ENCODE data around the gene RAD51B. TPM values are rescaled to one million over a fixed set of nuclear protein-coding genes. Genes with fewer than 3 reads are reported as not detected.

Gene RAD51B
- total and polyA plus RNA-seq, 2 of the 13 experiments (the other 11 are each of a cell fraction or from before 2014, with no cell fraction given): 7.0 to 9.5 TPM

DNA sequence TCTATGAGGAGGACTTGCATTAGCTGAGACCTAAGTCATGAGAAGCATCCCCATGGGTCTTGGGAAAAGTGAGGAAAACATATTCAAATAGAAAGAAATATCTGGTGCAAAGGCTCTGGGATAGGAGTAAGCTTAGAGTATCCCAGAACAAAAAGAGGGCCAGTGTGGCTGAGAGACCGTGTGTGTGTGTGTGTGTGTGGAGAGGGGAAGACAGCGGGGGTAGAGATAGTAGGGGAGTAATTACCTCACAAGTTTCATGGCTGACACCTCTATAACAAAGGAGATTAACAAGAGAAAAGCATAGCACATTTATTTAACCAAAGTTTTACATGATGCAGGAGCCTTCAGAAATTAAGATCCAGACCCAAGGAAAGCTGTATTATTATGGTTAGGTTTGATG lies 440.5 kb downstream of the RAD51B start:
- TF ChIP-seq CREB1 (IDR thresholded peaks at IDR 0.05) (no peak), CREB1 (CRISPR knock-in tag; IDR thresholded peaks at IDR 0.05) (no peak), MAZ (IDR thresholded peaks at IDR 0.05; ENCODE audit: borderline replicate concordance, low read depth, low read length) (no peak), MAZ (CRISPR knock-in tag; IDR thresholded peaks at IDR 0.05; ENCODE audit: low read depth) (no peak)
- TF ChIP-seq, protein P1, sequence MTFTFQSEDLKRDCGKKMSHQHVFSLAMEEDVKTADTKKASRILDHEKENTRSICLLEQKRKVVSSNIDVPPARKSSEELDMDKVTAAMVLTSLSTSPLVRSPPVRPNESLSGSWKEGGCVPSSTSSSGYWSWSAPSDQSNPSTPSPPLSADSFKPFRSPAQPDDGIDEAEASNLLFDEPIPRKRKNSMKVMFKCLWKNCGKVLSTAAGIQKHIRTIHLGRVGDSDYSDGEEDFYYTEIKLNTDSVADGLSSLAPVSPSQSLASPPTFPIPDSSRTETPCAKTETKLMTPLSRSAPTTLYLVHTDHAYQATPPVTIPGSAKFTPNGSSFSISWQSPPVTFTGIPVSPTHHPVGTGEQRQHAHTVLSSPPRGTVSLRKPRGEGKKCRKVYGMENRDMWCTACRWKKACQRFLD (CRISPR knock-in tag; IDR thresholded peaks at IDR 0.05; ENCODE audit: borderline replicate concordance): no peak
- TF ChIP-seq, protein P2, sequence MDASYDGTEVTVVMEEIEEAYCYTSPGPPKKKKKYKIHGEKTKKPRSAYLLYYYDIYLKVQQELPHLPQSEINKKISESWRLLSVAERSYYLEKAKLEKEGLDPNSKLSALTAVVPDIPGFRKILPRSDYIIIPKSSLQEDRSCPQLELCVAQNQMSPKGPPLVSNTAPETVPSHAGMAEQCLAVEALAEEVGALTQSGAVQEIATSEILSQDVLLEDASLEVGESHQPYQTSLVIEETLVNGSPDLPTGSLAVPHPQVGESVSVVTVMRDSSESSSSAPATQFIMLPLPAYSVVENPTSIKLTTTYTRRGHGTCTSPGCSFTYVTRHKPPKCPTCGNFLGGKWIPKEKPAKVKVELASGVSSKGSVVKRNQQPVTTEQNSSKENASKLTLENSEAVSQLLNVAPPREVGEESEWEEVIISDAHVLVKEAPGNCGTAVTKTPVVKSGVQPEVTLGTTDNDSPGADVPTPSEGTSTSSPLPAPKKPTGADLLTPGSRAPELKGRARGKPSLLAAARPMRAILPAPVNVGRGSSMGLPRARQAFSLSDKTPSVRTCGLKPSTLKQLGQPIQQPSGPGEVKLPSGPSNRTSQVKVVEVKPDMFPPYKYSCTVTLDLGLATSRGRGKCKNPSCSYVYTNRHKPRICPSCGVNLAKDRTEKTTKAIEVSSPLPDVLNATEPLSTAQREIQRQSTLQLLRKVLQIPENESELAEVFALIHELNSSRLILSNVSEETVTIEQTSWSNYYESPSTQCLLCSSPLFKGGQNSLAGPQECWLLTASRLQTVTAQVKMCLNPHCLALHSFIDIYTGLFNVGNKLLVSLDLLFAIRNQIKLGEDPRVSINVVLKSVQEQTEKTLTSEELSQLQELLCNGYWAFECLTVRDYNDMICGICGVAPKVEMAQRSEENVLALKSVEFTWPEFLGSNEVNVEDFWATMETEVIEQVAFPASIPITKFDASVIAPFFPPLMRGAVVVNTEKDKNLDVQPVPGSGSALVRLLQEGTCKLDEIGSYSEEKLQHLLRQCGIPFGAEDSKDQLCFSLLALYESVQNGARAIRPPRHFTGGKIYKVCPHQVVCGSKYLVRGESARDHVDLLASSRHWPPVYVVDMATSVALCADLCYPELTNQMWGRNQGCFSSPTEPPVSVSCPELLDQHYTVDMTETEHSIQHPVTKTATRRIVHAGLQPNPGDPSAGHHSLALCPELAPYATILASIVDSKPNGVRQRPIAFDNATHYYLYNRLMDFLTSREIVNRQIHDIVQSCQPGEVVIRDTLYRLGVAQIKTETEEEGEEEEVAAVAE (CRISPR knock-in tag; IDR thresholded peaks at IDR 0.05; ENCODE audit: borderline replicate concordance): no peak
- H3K27me3 ChIP-seq (ENCODE audit: control insufficient read depth in 1 of 2, insufficient read depth in 2 of 2, low read length in 2 of 2): no peaks in the 10 kb centered on the region
- ChIA-PET POLR2A (no interaction called here), CTCF (ENCODE audit: low intra/inter-chr PET ratio, low total read pairs) (no interaction called here)
- H3K36me3 ChIP-seq (replicated peaks in 1 of 2; ENCODE audit: control insufficient read depth in 1 of 2, insufficient read depth in 2 of 2, low read length in 2 of 2): no peaks in the 10 kb centered on the region
- no peaks in the 10 kb centered on the region for H3K79me2 ChIP-seq (ENCODE audit: insufficient read depth, low read length)
- intact Hi-C loops (cut with micrococcal nuclease; ENCODE audit: unreplicated experiment) (no loop called here), in situ Hi-C loops (cut with HindIII; ENCODE audit: extremely low pct_ligation_motif_present, low pct_unique_long_range_greater_than_20kb) (no loop called here)
- DNase-seq (ENCODE audit: low spot score): no peak
- 64% methylated on average over 2 of the region's 2 CpGs for WGBS (ENCODE audit: low lambda C conversion rate)
- H3K4me3 ChIP-seq (replicated peaks in 1 of 3; ENCODE audit: insufficient read depth in 1 of 3, low read depth in 2 of 3, low read length in 3 of 3): no peak overlapping the region
- no peaks in the 10 kb centered on the region for H3K9me3 ChIP-seq (ENCODE audit: low read length)
- H3K4me2 ChIP-seq (ENCODE audit: low read depth, low read length): no peak overlapping the region
- no peaks in the 10 kb centered on the region for H4K20me1 ChIP-seq (ENCODE audit: insufficient read depth, low read length)
- BruUV-seq (replicated peaks): no TSS peak
- no peak for ATAC-seq
- H3K4me1 ChIP-seq (ENCODE audit: insufficient read depth, low read length): peaks cover 23% of the 10 kb centered on the region
- H3K9ac ChIP-seq (ENCODE audit: insufficient read depth, low read depth, low read length): no peak overlapping the region
- FAIRE-seq: no peak
- H3K27ac ChIP-seq (ENCODE audit: extremely low read length, insufficient read depth, low read length): no peak overlapping the region
- H2AFZ ChIP-seq (ENCODE audit: low read length): no peak overlapping the region

All from HepG2 (cell line).